Renal pelvis (tissue), 4 donors: ENCODE measurements around the gene SNRNP70. TPM values are rescaled to one million over a fixed set of nuclear protein-coding genes. Genes with fewer than 3 reads are reported as not detected.
"Not testable (repeated sequence)": the region's sequence is repeated elsewhere in the genome, so short reads cannot be mapped to it uniquely, and the experiment has no call there.

Experiments used
- DNase-seq: peaks from one replicate; pipeline ENCODE4 v3.0.0-alpha.2; 2013
- polyA plus RNA-seq, 3 donors: library from polyadenylated mRNA; unstranded; fragments of 120-200 nt; gene quantifications; one replicate each; pipeline ENCODE4 v1.2.1, GENCODE V29; 2013; ENCODE audit not compliant: insufficient read length in 3 of 3

SNRNP70 gene
- polyA plus RNA-seq, 3 donors = 322 to 406 (median 393) TPM

DNA sequence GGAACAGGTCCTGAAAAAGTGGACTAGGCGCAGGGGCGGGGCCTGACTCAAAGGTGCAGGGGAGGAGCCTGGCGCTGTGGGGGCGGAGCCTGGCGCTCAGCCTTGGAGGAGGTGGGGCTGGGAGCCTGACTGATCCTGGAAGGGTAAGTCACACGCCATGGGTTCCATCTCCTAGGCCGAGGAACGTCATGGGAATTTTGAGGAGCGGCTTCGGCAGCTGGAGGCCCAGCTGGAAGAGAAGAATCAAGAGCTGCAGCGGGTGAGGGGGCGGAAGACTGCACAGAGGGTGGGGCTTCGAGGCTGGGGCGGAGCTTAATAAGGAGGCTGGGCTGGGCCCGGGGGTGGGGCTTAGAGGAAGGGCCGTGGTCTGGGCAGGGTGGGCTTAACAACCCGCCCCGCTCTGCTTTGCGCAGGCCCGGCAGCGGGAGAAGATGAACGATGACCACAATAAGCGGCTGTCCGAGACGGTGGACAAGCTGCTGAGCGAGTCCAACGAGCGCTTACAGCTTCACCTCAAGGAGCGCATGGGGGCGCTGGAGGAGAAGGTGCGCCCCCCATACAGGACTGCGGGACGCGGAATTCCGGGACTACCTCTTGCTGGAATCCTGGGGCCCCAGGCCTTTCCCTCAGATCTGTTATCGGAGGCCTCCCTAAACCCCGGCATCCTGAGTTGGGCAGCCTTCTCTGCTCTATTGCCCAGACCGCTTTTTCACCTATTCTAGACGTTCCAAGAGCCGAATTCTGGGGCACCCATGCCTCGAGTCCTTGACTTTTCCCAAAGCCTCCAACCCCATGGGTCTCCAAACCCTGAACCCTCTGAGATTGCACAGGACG lies 48.6 kb downstream of the SNRNP70 start:
- DNase-seq = peak; percentile 77

GRCh38 chr19:49135686-49136085 lies 50.4 kb downstream of the SNRNP70 start:
- DNase-seq = no peak

DNA sequence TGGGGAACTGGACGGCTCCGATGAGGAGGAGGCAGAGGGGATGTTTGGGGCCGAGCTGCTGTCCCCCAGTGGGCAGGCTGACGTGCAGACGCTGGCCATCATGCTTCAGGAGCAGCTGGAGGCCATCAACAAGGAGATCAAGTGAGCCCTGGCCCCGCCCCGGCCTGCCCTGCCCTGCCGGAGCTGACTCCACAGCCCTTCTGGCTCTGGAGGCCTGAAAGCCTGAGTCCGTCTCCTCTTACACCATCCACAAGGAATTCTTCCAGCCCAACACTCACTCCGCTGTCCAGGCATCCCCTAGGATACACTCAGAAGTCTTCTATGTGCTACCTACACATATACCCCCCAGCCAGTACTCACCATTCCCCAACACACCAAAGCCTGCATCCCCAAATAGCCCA lies 51.5 kb downstream of the SNRNP70 start:
- DNase-seq = no peak

- DNase-seq = no peak
Measured at GRCh38 chr19:49140951-49141350, 55.7 kb downstream of the SNRNP70 start.

DNA sequence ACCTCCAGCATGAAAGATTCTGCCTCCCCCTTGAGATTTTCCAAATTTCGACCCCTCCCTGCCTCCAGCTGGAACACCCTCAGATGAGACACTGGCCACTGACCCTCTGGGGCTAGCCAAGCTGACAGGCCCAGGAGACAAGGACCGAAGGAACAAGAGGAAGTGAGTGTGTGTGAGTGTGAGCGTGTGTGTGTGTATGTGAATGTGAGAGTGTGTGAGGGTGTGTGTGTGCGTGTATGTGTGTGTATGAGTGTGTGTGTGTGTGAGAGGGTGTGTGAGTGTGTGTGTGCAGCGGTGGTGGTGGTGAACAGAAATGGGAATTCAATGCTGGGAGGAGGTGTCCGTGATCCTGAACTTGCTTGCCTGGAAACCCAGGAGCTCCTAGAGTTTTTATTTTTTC lies 56.1 kb downstream of the SNRNP70 start:
- no peak for DNase-seq

GRCh38 chr19:49142866-49143335 lies 57.6 kb downstream of the SNRNP70 start:
- peak; percentile 92 for DNase-seq

GRCh38 chr19:49145573-49146407 lies 60.5 kb downstream of the SNRNP70 start:
- peak; percentile 79 for DNase-seq

DNA sequence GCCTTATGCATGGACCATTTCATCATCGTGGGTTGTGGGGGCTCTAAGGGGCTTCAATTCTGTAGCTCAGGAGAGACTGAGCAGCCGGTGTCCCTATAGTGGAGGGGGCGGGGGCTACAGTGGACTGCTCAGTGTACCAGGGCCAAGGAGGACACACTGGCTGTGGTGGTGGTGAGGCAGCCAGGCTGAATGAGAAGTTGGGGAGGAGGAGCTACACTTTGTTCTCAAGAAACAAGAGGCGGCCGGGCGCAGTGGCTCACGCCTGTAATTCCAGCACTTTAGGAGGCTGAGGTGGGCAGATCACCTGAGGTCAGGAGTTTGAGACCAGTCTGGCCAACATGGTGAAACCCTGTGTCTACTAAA lies 61.1 kb downstream of the SNRNP70 start:
- not testable (repeated sequence) for DNase-seq

DNA sequence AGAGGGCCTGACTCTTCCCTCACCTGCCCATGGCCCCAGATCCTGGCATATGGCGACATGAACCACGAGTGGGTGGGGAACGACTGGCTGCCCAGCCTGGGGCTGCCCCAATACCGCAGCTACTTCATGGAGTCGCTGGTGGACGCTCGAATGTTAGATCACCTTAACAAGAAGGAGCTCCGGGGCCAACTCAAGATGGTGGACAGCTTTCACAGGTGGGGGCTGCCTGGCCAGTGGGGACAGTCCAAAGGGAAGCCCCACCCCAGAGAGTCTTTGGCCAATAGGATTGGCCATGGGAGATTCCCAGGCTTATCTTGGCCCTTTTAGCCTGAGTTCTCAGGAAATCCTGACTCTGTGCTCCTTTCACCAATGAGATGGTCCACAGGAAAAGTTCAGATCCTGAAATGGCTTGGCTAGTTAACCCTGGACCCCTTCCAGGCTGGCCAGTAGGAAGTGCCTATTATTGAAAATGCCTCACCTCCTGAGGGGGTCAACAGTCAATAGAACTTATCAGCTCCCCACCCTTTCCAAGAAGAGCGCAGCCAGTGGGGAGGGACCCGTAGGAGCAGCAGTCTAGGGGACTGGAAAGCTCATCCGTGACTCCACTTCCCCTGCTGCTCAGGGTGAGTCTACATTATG lies 62.9 kb downstream of the SNRNP70 start:
- no peak for DNase-seq

DNA sequence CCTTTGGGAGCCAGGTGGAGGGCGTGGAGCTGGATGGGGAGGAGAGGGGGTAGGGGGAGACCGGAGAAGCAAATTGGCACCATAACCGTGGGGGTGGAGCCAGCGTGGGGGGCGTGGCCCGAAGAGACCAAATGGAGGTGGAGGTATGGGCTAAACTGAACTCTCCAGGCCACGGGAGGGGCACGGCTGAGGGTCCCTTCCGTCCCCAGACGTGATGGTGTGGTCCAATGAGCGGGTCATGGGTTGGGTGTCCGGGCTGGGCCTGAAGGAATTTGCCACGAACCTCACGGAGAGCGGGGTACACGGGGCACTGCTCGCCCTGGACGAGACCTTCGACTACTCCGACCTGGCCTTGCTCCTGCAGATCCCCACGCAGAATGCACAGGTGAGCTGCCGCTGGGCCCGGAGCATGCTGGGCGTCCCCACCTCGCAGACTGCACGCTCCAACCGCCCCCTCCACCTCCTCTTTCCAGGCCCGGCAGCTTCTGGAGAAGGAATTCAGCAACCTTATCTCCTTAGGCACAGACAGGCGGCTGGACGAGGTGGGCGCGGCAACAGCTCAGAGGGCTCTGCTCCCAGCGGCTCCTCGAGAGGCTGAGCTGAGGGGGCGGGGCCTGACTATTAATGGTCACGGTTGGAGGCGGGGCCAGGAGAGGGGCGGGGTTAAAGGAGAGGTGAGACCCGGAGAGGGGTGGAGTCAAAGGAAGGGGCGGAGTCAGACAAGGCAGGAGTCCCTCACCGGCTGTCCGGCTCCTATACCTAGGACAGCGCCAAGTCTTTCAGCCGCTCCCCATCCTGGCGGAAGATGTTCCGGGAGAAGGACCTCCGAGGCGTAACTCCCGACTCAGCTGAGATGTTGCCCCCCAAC lies 63.8 kb downstream of the SNRNP70 start:
- peak; percentile 97 for DNase-seq

GRCh38 chr19:49149652-49150105 lies 64.4 kb downstream of the SNRNP70 start:
- DNase-seq = peak; percentile 92

GRCh38 chr19:49150106-49150943 lies 65.1 kb downstream of the SNRNP70 start:
- peak; percentile 91 for DNase-seq

GRCh38 chr19:49150944-49151243 lies 65.6 kb downstream of the SNRNP70 start:
- no peak for DNase-seq

GRCh38 chr19:49151267-49152118 lies 66.2 kb downstream of the SNRNP70 start:
- DNase-seq = no peak

GRCh38 chr19:49152119-49152550 lies 66.9 kb downstream of the SNRNP70 start:
- DNase-seq = no peak

- no peak for DNase-seq
Measured at GRCh38 chr19:49153167-49153809, 68.0 kb downstream of the SNRNP70 start.

DNA sequence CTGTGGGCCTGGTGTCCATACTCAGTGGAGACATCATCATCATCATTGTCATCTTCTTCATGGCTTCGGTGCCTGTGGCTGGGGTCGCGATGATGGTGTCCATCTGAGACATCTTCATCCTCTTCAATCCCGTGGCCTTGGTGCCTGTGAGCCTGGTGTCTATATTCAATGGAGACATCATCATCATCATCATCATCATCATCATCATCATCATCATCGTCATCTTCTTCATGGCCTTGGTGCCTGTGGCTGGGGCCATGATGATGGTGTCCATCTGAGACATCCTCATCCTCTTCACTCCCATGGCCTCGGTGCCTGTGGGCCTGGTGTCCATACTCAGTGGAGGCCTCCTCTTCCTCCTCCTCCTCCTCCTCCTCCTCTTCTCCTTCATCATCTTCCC lies 69.0 kb downstream of the SNRNP70 start:
- DNase-seq = no peak

- DNase-seq = peak; percentile 76
Measured at GRCh38 chr19:49155005-49155819, 70.0 kb downstream of the SNRNP70 start, which contains the start of gene HRC. Gene HRC, minus strand, starts transcription at chr19:49155396. Its CDS starts 159 bp downstream, at chr19:49155237.
